Stimulated activated CD4-positive, alpha-beta T cell treated with anti-CD3 and anti-CD28 coated beads, TNF-alpha, amount 100 ng/mL, for 1 hour (primary cell): ENCODE results near the gene NAT8L.
"Not testable (repeated sequence)": the region's sequence is repeated elsewhere in the genome, so short reads cannot be mapped to it uniquely, and the experiment has no call there.

ENCODE experiments used
- DNase-seq, 3 donors: peaks; one replicate each; pipeline ENCODE4 v3.0.0-alpha.2; 2020; ENCODE audit warnings: low read depth in 3 of 3, low spot score in 1 of 3

Gene NAT8L, protein sequence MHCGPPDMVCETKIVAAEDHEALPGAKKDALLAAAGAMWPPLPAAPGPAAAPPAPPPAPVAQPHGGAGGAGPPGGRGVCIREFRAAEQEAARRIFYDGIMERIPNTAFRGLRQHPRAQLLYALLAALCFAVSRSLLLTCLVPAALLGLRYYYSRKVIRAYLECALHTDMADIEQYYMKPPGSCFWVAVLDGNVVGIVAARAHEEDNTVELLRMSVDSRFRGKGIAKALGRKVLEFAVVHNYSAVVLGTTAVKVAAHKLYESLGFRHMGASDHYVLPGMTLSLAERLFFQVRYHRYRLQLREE

DNA sequence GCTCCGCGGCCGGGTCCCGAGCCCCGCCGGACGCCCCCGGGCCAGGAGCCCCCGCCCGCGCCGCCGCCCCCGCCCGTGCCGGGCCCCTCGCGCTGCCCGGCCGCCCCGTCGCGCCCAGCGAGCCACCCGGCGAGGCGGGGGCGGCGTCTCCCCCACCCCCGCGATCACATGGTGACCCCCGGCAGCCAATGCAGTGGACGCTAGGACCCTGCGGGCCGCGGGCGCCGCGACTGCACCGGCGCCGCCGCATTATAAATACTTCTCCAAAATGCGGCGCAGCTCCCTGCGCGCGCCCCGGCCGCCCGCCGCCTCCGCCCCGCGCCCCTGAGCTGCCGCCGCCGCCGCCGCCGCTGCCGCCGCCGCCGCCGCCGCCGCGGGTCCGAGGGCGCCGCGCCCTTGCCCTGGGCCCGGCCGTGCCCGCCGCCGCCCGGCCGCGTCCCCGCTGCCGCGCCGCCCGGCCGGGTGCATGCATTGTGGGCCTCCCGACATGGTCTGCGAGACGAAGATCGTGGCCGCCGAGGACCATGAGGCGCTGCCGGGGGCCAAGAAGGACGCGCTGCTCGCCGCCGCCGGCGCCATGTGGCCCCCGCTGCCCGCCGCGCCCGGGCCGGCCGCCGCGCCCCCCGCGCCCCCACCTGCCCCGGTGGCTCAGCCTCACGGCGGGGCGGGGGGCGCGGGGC, at the start of gene NAT8L:
TSS of gene NAT8L (plus strand) at position 282 of the 680 bp plus-strand sequence. CDS start at position 467, 185 bp downstream.
- DNase-seq, result no peak

DNA sequence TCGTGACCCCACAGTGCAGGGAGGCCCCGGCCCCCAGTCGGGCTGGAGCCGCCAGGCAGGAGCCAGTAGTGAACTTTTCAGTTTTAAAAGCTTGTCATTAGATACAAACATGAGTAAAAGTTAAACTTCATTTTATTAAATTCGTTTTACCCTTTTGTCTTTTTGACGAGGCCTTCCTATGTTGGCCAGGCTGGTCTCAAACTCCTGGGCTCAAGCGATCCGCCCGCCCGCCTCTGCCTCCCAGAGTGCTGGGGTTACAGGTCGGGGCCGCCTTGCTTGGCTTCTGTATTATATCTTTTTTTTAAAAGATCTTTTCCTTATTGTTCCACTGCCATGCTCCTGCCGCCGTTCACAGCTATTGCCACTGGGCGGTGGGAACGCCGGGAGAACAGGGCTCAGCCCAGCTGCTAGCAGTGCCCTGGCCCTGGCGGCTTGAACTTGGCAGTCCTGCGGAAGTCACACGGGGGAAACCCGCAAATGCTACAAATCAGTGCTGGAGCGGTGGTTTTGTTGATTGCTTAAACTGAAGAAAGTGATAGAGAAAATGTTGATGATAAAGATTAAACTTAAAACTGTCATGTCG, 49.4 kb upstream of the NAT8L start:
- DNase-seq, result peak in 2 of 3 donors; percentile 11 to 18

DNA sequence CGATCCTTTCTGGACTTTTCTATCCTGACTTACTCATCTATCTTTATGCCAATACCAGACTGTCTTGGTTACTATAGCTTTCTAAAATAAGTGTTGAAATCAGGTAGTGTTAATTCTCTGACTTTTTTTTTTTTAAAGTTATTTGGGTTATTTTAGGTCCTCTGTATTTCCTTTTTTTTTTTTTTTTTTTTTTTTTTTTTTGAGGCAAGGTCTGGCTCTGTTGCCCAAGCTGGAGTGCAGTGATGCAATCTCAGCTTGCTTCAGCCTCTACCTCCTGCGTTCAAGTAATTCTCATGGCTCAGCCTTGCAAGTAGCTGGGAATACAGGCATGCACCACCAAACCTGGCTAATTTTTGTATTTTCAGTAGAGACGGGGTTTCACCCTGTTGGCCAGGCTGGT, 47.5 kb upstream of the NAT8L start:
- DNase-seq, result no peak

DNA sequence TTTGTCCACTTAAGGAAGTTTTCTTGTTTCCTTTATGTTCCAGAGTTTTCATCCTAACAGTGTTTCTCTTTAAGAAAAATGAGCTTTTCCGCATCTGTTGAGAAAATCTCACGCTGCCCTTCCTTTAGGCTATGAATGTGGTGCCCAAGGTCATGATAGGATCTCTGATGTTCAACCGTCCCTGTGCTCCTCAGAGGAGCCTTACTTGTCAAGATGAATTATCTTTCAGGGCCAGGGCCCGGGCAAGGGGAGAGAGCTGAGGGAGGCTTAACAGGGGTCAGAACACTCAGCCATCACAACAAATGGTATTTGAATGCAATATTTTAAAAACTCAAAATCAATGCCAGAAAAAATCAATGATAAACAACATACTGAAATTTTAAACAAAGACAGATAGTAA, 44.1 kb upstream of the NAT8L start:
- no peak for DNase-seq

DNA sequence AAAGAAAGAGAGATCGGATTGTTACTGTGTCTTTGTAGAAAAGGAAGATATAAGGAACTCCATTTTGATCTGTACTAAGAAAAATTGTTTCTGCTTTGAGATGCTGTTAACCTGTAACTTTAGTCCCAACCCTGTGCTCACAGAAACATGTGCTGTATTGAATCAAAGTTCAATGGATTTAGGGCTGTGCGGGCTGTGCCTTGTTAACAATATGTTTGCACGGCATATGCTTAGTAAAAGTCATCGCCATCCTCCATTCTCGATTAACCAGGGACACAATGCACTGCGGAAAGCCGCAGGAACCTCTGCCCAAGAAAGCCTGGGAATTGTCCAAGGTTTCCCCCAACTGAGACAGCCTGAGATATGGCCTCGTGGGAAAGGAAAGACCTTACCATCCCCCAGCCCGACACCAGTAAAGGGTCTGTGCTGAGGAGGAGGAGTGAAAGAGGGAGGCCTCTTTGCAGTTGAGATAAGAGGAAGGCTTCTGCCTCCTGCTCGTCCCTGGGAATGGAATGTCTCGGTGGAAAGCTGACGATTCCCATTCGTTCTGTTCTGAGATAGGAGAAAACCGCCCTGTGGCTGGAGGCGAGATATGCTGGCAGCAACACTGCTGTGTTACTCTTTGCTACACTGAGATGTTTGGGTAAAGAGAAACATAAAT, 37.6 kb upstream of the NAT8L start:
- not testable (repeated sequence) for DNase-seq

DNA sequence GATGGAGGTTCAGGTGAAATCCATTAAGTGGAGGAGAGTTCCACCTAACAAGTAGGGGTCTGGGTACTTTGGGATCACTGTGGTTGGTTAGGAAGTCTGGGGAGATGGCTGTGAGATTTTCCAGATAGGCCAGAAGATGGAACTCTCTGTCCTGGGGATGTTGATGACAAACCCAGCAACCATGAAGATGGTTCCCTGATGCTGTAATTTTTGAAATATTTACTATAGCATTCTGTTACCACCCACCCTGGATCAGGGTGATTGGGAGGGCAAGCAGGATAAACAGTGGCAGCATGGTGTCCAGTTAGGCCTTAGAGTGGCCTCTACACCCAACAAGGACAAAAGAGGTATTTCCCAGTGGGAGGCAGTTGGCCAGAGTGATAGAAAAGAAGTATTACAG, 34.4 kb upstream of the NAT8L start:
- DNase-seq, result no peak

DNA sequence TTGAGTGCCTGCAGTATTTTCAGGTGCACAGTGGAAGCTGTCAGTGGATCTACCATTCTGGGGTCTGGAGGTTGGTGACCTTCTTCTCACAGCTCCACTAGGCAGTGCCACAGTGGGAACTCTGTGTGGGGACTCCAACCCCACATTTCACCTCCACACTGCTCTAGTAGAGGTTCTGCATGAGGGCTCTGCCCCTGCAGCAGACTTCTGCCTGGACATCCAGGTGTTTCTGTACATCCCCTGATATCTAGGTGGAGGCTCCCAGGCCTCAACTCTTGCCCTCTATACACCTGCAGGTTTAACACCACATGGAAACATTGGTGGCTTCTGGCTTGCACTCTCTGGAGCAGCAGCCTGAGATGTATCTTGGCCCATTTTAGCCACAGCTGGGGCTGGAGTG, 33.3 kb upstream of the NAT8L start:
- DNase-seq, result no peak

DNA sequence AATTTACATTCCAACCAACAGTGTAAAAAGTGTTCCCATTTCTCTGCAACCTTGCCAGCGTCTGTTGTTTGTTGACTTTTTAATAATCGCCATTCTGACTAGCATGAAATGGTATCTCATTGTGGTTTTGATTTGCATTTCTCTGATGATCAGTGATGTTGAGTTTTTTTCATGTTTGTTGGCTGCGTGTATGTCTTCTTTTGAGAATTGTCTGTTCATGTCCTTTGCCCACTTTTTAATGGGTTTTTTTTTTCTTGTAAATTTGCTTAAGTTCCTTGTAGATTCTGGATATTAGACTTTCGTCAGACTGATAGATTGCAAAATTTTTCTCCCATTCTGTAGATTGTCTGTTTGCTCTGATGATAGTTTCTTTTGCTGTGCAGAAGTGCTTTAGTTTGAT, 32.0 kb upstream of the NAT8L start:
- DNase-seq, result not testable (repeated sequence)

DNA sequence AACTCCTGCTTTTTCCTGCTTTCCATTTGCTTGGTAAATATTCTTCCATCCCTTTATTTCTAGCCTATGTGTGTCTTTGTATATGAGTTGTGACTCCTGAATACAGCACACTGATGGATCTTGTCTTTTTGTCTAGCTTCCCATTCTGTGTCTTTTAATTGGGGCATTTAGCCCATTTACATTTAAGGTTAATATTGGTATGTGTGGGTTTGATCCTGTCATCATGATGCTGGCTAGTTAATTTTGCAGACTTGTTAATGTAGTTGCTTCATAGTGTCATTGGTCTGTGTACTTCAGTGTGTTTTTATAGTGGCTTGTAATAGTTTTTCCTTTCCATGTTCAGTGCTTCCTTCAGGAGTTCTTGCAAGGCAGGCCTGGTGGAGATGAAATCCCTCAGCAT, 28.0 kb upstream of the NAT8L start:
- not testable (repeated sequence) for DNase-seq

DNA sequence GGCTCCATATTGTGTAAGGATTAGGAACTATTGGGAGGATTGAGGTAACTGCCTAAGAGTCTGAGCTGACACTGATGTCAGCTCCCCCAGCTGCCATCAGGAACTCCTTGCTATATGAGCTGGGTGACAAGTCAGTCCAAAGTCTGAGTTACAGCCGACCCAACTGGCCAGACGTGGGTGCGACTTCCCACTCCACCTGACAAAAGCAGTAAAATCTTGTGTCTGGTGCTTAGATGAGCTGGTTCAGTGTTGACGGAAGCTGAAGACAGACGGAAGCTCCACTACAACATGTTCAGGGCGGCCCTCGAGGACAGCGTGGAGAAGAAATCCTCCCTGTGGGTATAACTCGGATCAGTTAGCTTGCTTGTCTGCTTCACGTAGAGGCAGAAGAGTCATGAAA, 22.8 kb upstream of the NAT8L start:
- DNase-seq, result no peak

DNA sequence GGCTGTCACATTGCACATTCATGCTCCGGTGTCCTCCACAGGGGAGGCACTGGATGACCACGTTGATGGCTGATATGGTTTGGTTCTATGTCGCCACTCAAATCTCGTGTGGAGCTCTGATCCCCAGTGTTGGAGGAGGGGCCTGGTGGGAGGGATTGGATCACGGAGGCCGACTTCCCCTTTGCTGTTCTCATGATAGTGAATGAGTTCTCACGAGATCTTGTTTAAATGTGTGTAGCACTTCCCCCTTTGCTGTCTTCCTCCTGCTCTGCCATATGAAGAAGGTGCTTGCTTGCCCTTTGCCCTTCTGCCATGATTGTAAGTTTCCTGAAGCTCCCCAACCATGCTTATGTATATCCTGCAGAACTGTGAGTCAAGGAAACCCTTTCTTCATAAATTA, 22.3 kb upstream of the NAT8L start:
- DNase-seq, result no peak

DNA sequence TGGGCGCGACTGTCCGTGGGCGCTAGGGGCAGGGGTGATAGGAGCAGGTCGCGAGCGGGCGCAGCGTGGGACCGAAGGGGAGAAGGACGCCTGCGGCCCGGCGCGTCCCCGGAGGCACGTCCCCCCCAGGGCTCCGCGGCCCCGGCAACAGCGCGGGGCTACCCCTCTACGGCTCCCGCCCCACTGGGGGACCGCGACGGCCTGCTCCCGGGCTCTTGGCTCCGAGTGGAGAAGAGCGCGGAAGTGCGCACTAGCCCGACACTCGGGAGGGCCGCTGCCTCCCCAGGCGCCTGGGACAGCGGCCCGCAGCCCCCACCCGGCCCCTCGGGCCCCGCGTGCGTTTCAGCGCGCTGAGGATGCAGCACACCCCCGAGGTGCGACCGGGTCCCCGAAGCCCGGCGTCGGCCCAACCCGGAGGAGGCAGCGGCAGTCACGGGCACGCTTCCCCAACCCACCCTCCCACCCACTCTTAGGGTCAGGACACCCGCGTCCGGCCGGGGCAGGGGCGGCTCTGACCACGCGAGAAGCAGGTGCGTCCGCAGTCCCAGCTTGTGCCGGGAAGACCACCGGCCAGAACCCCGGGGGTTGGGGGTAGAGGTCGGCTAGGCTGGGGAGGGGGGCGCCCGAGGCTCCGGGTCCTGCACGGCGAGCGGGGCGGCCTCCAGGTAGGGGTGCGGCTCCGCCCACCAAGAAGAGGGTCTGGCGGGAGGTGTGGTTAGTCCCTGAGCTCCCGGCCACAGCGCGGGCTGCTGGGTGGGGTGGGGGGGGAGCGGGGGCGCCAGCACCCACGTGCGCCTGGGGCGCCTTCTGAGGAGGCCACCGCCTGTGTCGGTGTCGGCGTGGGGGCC, 18.5 kb upstream of the NAT8L start:
- DNase-seq, result no peak

DNA sequence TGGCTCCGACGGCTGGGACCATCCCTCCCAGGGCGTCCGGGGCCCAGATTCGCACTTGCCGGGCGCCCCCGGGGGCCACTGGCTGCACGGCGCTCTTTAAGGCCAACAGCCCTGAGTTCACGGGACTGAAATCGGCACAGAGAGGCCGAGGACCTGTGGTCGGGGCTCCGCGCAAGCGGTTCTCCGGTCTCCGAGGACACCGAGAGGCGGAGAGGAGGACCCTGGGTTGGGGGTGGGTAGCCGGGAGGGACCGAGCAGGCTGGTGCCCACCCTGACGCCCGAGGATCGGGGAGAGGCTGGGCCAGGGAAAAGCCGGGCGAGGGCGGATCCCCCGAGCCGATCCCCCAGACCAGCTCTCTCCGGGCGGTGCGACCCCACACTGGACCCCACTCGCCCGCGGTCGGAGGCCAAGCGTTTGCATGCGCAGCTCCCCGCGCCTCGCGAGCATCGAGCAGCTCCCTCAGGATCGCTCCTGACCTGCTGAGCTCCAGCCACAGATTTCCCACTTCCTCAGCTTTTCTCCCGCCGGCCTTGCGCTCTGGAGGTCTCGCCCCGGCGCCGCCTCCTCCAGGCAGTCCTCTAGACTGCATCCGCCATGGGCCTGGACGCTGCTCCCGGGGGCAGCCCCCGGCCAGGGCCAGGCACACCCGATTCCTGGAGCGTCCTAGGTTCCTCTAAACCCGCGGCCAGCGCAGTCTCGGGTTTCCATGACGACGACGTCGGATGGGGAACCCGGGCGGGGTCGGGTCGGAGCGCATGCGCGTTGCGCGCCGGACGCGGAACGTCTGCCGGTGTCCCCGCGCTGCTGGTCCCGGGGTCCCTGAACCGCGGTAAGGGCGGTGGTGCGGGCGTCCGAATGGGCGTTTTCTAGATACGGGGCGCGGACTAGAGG, 17.6 kb upstream of the NAT8L start:
- DNase-seq, result peak; percentile 60 to 80 (median 66)

DNA sequence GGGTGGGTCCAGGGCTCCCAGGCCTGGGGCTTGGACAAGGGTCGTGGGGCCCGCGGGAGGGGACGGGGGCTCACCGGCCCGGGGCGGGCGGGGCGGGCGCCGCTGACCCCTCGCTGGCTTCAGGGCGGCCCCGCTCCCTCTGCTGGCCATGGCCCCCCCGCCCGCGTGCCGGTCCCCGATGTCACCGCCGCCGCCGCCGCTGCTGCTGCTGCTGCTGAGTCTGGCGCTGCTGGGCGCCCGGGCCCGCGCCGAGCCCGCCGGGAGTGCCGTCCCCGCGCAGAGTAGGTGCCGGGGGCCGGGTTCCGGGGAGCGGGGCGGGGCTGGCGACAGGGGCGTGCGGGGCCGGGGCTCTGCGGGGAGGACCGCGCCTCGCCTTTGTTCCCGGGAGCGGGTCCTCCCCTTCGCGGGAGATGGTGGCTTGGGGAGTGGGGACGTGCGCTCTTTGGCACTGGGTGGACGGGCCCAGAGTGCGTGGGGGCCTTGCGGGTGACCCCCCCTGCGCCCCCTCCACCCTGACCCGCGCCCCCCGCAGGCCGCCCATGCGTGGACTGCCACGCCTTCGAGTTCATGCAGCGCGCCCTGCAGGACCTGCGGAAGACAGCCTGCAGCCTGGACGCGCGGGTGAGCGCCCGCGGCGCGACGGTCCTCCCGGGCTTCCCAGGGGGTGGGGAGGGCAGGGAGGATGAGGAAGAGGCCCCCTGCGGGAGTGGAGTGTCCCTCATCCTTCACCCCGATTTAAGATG, 16.8 kb upstream of the NAT8L start:
- DNase-seq, result no peak

DNA sequence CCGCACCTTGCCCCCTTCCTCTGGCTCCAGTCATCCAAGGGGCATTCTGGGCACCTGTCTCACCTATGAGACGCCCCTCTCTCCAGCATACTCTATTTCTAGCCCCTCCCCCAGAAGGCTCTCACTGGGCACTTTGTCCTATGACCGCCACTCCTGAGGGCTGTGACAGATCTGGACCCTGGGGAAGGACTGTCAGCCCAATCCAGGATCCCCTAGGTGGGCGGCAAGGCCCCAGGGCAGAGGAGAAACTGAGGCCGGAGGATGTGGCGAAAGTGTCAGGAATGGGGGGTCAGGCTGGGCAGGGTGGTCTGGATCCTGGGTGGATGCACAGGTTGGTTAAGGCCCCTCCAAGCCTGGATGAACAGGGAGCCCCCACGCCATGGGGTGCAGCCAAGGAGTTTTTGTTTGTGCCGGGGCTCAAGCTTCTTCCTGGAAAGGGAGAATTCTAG, 16.2 kb upstream of the NAT8L start:
- no peak for DNase-seq

DNA sequence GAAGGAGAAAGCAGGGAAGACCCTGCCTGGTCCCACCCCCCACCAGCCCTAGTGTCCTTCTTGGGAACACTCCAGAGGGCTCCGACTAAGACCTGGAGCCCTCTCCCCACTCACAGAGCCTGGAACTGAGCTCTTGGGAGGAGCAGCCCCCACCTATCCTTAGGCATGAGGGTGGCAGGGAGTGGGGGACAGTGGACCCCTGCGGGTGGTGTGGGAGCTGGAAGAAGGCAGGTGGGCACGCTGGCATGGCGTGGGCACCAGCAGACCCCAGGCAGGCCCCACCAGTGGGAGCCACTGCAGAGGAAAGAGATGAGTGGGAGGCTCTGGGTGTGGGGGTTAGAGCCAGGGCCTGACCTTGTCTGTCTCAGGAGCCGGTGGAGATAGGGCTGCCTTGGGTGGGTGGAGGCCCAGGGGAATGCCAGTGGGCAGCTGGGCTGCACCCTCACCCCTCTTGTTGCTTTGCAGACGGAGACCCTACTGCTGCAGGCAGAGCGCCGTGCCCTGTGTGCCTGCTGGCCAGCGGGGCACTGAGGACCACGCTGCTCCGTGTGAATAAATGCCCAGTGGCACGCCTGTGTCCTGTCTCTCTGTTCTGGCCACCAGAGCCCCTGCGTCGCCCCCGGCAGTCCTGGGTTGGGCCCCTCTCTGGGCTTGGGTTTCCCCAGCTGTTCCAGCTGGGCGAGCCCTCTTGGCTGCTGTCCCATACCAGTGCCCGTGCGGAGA, 15.6 kb upstream of the NAT8L start:
- no peak for DNase-seq

DNA sequence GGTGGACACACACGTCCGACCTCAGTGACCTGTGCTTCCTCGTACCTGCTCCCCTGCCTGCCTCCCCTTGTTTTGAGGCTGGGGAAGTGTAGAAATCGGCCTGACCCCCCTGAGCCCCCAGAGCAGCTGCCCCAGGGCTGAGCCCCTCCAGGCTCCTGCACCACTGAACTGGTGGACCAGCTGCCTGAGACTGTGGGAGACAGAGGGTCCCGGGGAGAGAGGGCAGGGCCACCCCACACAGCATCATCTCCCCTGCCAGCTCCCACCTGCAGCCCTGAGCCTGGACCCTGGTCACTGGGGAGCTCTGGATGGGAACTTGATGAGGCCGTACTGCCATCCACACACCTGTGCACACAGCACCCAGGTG, 15.0 kb upstream of the NAT8L start:
- DNase-seq, result no peak
